Measurements from ENCODE around the gene ZMIZ2. TPM values are rescaled to one million over a fixed set of nuclear protein-coding genes. Genes with fewer than 3 reads are reported as not detected.
A peak's percentile ranks its signal among the peaks of the same experiment; 100 is the strongest.

ZMIZ2 gene
- total and polyA plus RNA-seq, 2 of the 8 experiments (the other 6 are each of a cell fraction or from before 2014, with no cell fraction given), result 24.4 to 66.4 TPM

- Histone ChIP-seq H2BK5ac (ENCODE audit: low read depth, low read length) (peak within 1 kb of the TSS; percentile 97), H3K9me3 (ENCODE audit: insufficient read depth in 2 of 2, low read depth in 1 of 2, low read length in 1 of 2) (no peaks in the 10 kb centered on the region), H3K23me2 (ENCODE audit: low read depth, low read length) (peaks cover 5% of the 10 kb centered on the region), H2BK20ac (ENCODE audit: low read length) (no peak within 1 kb of the TSS), H4K5ac (ENCODE audit: insufficient read length, low read depth, low read length) (peak within 1 kb of the TSS; percentile 89), H2BK15ac (ENCODE audit: low read length) (peak within 1 kb of the TSS; percentile 61; the same call in 1 of the 2 replicates), H4K20me1 (replicated peaks in 1 of 2; ENCODE audit: control insufficient read depth in 1 of 2, insufficient read depth in 2 of 2, low read length in 2 of 2) (peaks cover 21 to 24% of the 10 kb centered on the region in 2 experiments), H3K14ac (ENCODE audit: insufficient read length) (no peak within 1 kb of the TSS), H4K8ac (ENCODE audit: extremely low read depth, insufficient read depth, low read length) (peak within 1 kb of the TSS; percentile 99), H2AFZ (ENCODE audit: low read length) (peak within 1 kb of the TSS; percentile 60; the same call in 1 of the 2 replicates), H2BK120ac (replicated peaks; ENCODE audit: low read depth, low read length) (peak within 1 kb of the TSS; percentile 54), H3K27ac (ENCODE audit: low read depth, low read length) (peak within 1 kb of the TSS; percentile 98), H3K4me1 (replicated peaks in 1 of 4; ENCODE audit: control insufficient read depth in 3 of 4, insufficient read depth in 4 of 4, low read length in 3 of 4) (peaks cover 0 to 5% (median 0%) of the 10 kb centered on the region in 4 experiments; a peak in 3 of 7 replicates), H3K4me2 (ENCODE audit: insufficient read depth in 1 of 2, low read depth in 2 of 2, low read length in 2 of 2) (peak within 1 kb of the TSS; percentile 95 to 98), H4K91ac (replicated peaks; ENCODE audit: insufficient read length, low read length) (peak within 1 kb of the TSS; percentile 99), H3K4me3 (ENCODE audit: extremely low read depth in 1 of 4, insufficient read depth in 2 of 4, low read depth in 3 of 4, low read length in 4 of 4) (peak within 1 kb of the TSS; percentile 70 to 98 (median 90)), H3K79me2 (ENCODE audit: control insufficient read depth in 1 of 2, insufficient read depth in 2 of 2, low read length in 2 of 2) (peaks cover 19 to 39% of the 10 kb centered on the region in 2 experiments), H3K27me3 (replicated peaks in 1 of 4; ENCODE audit: control insufficient read depth in 3 of 4, extremely low read depth in 1 of 4, insufficient read depth in 3 of 4, low read length in 3 of 4) (no peaks in the 10 kb centered on the region), H2BK12ac (ENCODE audit: low read depth, low read length) (peak within 1 kb of the TSS; percentile 33; the same call in 1 of the 2 replicates), H3K36me3 (ENCODE audit: control insufficient read depth in 2 of 4, insufficient read depth in 4 of 4, low read length in 3 of 4) (peaks cover 20 to 43% (median 34%) of the 10 kb centered on the region in 4 experiments), H3K18ac (ENCODE audit: extremely low read depth, low read length) (peak within 1 kb of the TSS; percentile 93), H2AK5ac (ENCODE audit: low read depth, low read length) (peak within 1 kb of the TSS; percentile 94; the same call in 1 of the 2 replicates), H3K23ac (ENCODE audit: insufficient read length) (no peak within 1 kb of the TSS), H3K9ac (replicated peaks in 1 of 4; ENCODE audit: extremely low read depth in 1 of 4, low read depth in 3 of 4, low read length in 3 of 4) (peak within 1 kb of the TSS; percentile 93 to 100 (median 98)), H3K4ac (replicated peaks; ENCODE audit: insufficient read length, low read depth, low read length) (peak within 1 kb of the TSS; percentile 76), H3K79me1 (ENCODE audit: low read depth, low read length) (no peaks in the 10 kb centered on the region), H3K56ac (replicated peaks; ENCODE audit: insufficient read length, low read depth, low read length) (peak within 1 kb of the TSS; percentile 88)
- 0% methylated on average over 50 of the region's 99 CpGs; no CpG with 5 or more reads in 1 of the 2 experiments for WGBS, 2 experiments (ENCODE audit: extremely low coverage in 1 of 2, insufficient coverage in 1 of 2, insufficient read length in 1 of 2, insufficient replicate concordance in 2 of 2, low coverage in 1 of 2, low lambda C conversion rate in 2 of 2, missing lambda C conversion rate in 1 of 2)
- peak; percentile 94 to 98 for DNase-seq (ENCODE audit: low read depth in 1 of 2, low spot score in 2 of 2)
- ChIA-PET CTCF (ENCODE audit: partially characterized antibody) (interaction anchor here (1.0 to 1.4 kb wide), 2 partner anchors 52 to 214 kb away, joined by 3 read pairs; partner anchors contain the start of gene TMED4), POLR2A (ENCODE audit: partially characterized antibody) (interaction anchor here (0.6 to 3.1 kb wide), 27 partner anchors 9 to 259 kb away, joined by 3 to 35 read pairs (median 5); partner anchors contain the start of genes H2AZ2, OGDH, TMED4 and ZMIZ2)
- no peak for FAIRE-seq
- TF ChIP-seq ZNF274 (IDR thresholded peaks at IDR 0.05; ENCODE audit: borderline replicate concordance, extremely low read depth, low read length), result no peak
- peak; percentile 29 for TF ChIP-seq KDM4A (IDR thresholded peaks at IDR 0.05; ENCODE audit: low read depth, low read length, severe bottlenecking)
- no peak for TF ChIP-seq BCL11A (IDR thresholded peaks at IDR 0.05; ENCODE audit: low read depth in 2 of 2, low read length in 2 of 2)
- TF ChIP-seq RFX5 (IDR thresholded peaks at IDR 0.05; ENCODE audit: borderline replicate concordance, low read depth, low read length), result no peak
- TF ChIP-seq CREB1 (IDR thresholded peaks at IDR 0.05), result peak; percentile 80
- TF ChIP-seq EP300 (IDR thresholded peaks at IDR 0.05; ENCODE audit: borderline replicate concordance in 1 of 2, low read depth in 2 of 2, low read length in 2 of 2), result no peak
- TF ChIP-seq PHF8 (conservative IDR thresholded peaks at IDR 0.05; ENCODE audit: low read depth, low read length), result peak; percentile 62
- no peak for TF ChIP-seq ATF2 (IDR thresholded peaks at IDR 0.05; ENCODE audit: low read length)
- peak; percentile 93 for TF ChIP-seq YY1 (IDR thresholded peaks at IDR 0.05; ENCODE audit: low read depth, low read length)
Observed at GRCh38 chr7:44796504-44797328, 48.1 kb downstream of the ZMIZ2 start, which contains the start of gene PPIA. TSS of gene PPIA (plus strand) at chr7:44796681. CDS start at chr7:44796725, 44 bp downstream.

Data from H1 (cell line).